K562 (cell line): ENCODE results near the gene TENM3. TPM values are rescaled to one million over a fixed set of nuclear protein-coding genes. Genes with fewer than 3 reads are reported as not detected.
A peak's percentile ranks its signal among the peaks of the same experiment; 100 is the strongest.

Experiments used
- ATAC-seq: fragments of 200-7000 bp; cut with Tn5 transposase; 3 replicates; pipeline ENCODE4 v1.9.1; 2020; ENCODE audit warnings: moderate library complexity
- BruUV-seq: library from RNA; stranded (reverse); fragments of 400-500 nt; replicated peaks from 2 replicates; lab custom pipeline; 2021; lab: Mats Ljungman, UMichigan
- CTCF ChIA-PET: fragments of 300-600 bp; formaldehyde crosslinking; extraction: SDS; loops from one replicate; lab custom pipeline; 2021; ENCODE audit warnings: low intra/inter-chr PET ratio; lab: Yijun Ruan, JAX
- POLR2A ChIA-PET: fragments of 300-600, 350-650 bp; sonication (Branson Sonifier 250); formaldehyde crosslinking; extraction: SDS; loops from one replicate; lab custom pipeline; 2021; ENCODE audit warnings: antibody characterized with exemption, inconsistent platforms; lab: Yijun Ruan, JAX
- DNase-seq, 4 experiments: peaks; one replicate each; pipeline versions ENCODE4 v3.0.0 to v3.0.0-alpha.2; 2011 to 2018; ENCODE audit warnings: low spot score in 3 of 4, mixed read lengths in 3 of 4; ENCODE audit errors: extremely low read depth in 1 of 4
- FAIRE-seq: peaks from 2 replicates; lab custom pipeline; 2011; peaks lifted over from hg19 to GRCh38; lab: Jason Lieb, UNC
- H2AFZ ChIP-seq: 2 replicates; pipeline ENCODE4 v1.6.0; 2011; ENCODE audit warnings: low read depth, low read length, control low read depth, inconsistent platforms
- H3K27ac ChIP-seq: fragments of 200-600 bp; 3 replicates; pipeline ENCODE4 v1.8.0; 2011; ENCODE audit warnings: low read depth, mild to moderate bottlenecking, control low read depth, inconsistent platforms, low read length, moderate library complexity, mixed read lengths; ENCODE audit errors: extremely low read depth
- H3K27me3 ChIP-seq, 2 experiments: fragments of 300-600 bp in 1 of 2; 2 replicates in 1 of 2; 3 replicates in 1 of 2; pipeline versions ENCODE4 v1.6.0 to v1.8.0; 2011; ENCODE audit warnings: inconsistent platforms in 2 of 2, low read length in 2 of 2, mild to moderate bottlenecking in 1 of 2, mixed read lengths in 1 of 2, moderate library complexity in 1 of 2; ENCODE audit not compliant: control insufficient read depth in 2 of 2, insufficient read depth in 2 of 2
- H3K36me3 ChIP-seq: fragments of 300-600 bp; 3 replicates; pipeline ENCODE4 v1.8.0; 2011; ENCODE audit warnings: mild to moderate bottlenecking, low read length, inconsistent platforms; ENCODE audit not compliant: control insufficient read depth, insufficient read depth
- H3K4me1 ChIP-seq, 2 experiments: fragments of 200-600 bp in 1 of 2; replicated peaks in 1 of 2; 2 replicates in 1 of 2; 3 replicates in 1 of 2; pipeline versions ENCODE4 v1.5.1 to v1.8.0; 2011; ENCODE audit warnings: inconsistent platforms in 2 of 2, low read length in 2 of 2, mild to moderate bottlenecking in 1 of 2, mixed read lengths in 1 of 2, moderate library complexity in 1 of 2; ENCODE audit not compliant: control insufficient read depth in 2 of 2, insufficient read depth in 2 of 2
- H3K4me2 ChIP-seq: 2 replicates; pipeline ENCODE4 v1.6.1; 2011; ENCODE audit warnings: low read length, control low read depth, inconsistent platforms, mixed read lengths; ENCODE audit not compliant: insufficient read depth
- H3K4me3 ChIP-seq: fragments of 200-600 bp; sonication (generic), shearing (Covaris generic); 2 replicates; pipeline ENCODE4 v1.5.1; 2016; ENCODE audit warnings: control low read depth, inconsistent platforms
- H3K79me2 ChIP-seq: fragments of 200-600 bp; 3 replicates; pipeline ENCODE4 v1.8.0; 2011; ENCODE audit warnings: low read length, inconsistent platforms; ENCODE audit not compliant: control insufficient read depth, insufficient read depth
- H3K9ac ChIP-seq, 2 experiments: 2 replicates each; pipeline versions ENCODE4 v1.6.0 to v1.6.1; 2011; ENCODE audit warnings: low read depth in 2 of 2, low read length in 2 of 2, control low read depth in 1 of 2, inconsistent platforms in 1 of 2, mild to moderate bottlenecking in 1 of 2, mixed read lengths in 1 of 2; ENCODE audit not compliant: insufficient read depth in 1 of 2
- H3K9me1 ChIP-seq: one replicate; pipeline ENCODE4 v1.6.0; 2011; ENCODE audit warnings: inconsistent platforms, mild to moderate bottlenecking, low read length, moderate library complexity; ENCODE audit not compliant: control insufficient read depth, insufficient read depth
- H3K9me3 ChIP-seq: replicated peaks from 2 replicates; pipeline ENCODE4 v1.5.1; 2011; ENCODE audit warnings: low read depth, low read length, inconsistent platforms; ENCODE audit not compliant: control insufficient read depth, insufficient read depth
- H4K20me1 ChIP-seq: replicated peaks from 2 replicates; pipeline ENCODE4 v1.6.1; 2011; ENCODE audit warnings: low read length, inconsistent platforms, mixed read lengths; ENCODE audit not compliant: control insufficient read depth, insufficient read depth
- CHCHD3 ChIP-seq: fragments of 250-450 bp; sonication (Bioruptor Pico); IDR thresholded peaks from 2 replicates; pipeline ENCODE4 v2.1.2; 2022; ENCODE audit warnings: mild to moderate bottlenecking
- ELF4 ChIP-seq: fragments of 450-650 bp; formaldehyde crosslinking; IDR thresholded peaks from 2 replicates; pipeline ENCODE4 v1.4.0; 2022; ENCODE audit warnings: missing genetic modification characterization
- FUS ChIP-seq: fragments of 200-400 bp; formaldehyde crosslinking; optimal IDR thresholded peaks from 2 replicates; pipeline ENCODE3; 2017; ENCODE audit warnings: low read depth, low read length
- LCOR ChIP-seq: sonication (generic); formaldehyde crosslinking; IDR thresholded peaks from 2 replicates; pipeline ENCODE4 v1.8.0; 2022; ENCODE audit warnings: mild to moderate bottlenecking, missing genetic modification reagents
- PCBP1 ChIP-seq: fragments of 200-400 bp; formaldehyde crosslinking; IDR thresholded peaks from 2 replicates; pipeline ENCODE4 v1.6.1; 2018; ENCODE audit warnings: mild to moderate bottlenecking, low read depth, low read length; ENCODE audit not compliant: poor library complexity, severe bottlenecking
- POLR2A ChIP-seq: fragments of 450-650 bp; conservative IDR thresholded peaks from 2 replicates; pipeline ENCODE4 v1.6.1; 2016
- POLR2G ChIP-seq: fragments of 200-400 bp; formaldehyde crosslinking; IDR thresholded peaks from 2 replicates; pipeline ENCODE4 v1.6.1; 2017; ENCODE audit warnings: low read depth, mild to moderate bottlenecking, antibody characterized with exemption, low read length, moderate library complexity
- POLR2H ChIP-seq: IDR thresholded peaks from 2 replicates; pipeline ENCODE4 v1.6.1; 2016; ENCODE audit warnings: missing genetic modification characterization, low read depth, mild to moderate bottlenecking, control low read depth, missing compliant biosample characterization, moderate library complexity
- RBFOX2 ChIP-seq: fragments of 200-400 bp; formaldehyde crosslinking; IDR thresholded peaks from 2 replicates; pipeline ENCODE4 v1.6.1; 2017; ENCODE audit warnings: low read depth, mild to moderate bottlenecking, low read length, moderate library complexity
- SRSF1 ChIP-seq: fragments of 200-400 bp; formaldehyde crosslinking; IDR thresholded peaks from 2 replicates; pipeline ENCODE4 v1.6.1; 2017; ENCODE audit warnings: mild to moderate bottlenecking, low read depth, low read length, moderate library complexity
- SRSF7 ChIP-seq: fragments of 200-400 bp; formaldehyde crosslinking; optimal IDR thresholded peaks from 2 replicates; pipeline ENCODE3; 2017; ENCODE audit warnings: mild to moderate bottlenecking, low read depth, low read length
- THRAP3 ChIP-seq: fragments of 450-650 bp; IDR thresholded peaks from 2 replicates; pipeline ENCODE4 v1.6.1; 2016; ENCODE audit warnings: mild to moderate bottlenecking, inconsistent platforms, borderline replicate concordance
- TSC22D4 ChIP-seq: fragments of 450-650 bp; IDR thresholded peaks from 2 replicates; pipeline ENCODE4 v1.6.1; 2016; ENCODE audit warnings: missing genetic modification characterization, missing biosample characterization, control low read depth
- ZNF764 ChIP-seq: fragments of 250-450 bp; sonication (Bioruptor Pico); IDR thresholded peaks from 2 replicates; pipeline ENCODE4 v1.4.0; 2020; ENCODE audit warnings: low read depth, mild to moderate bottlenecking, moderate library complexity
- WGBS: fragments of 100-300 bp; shearing (Covaris generic); methylation state at CpG from one replicate; pipeline ENCODE4 v1.1.6; 2016; ENCODE audit warnings: low coverage, mixed read lengths; ENCODE audit not compliant: insufficient coverage; ENCODE audit errors: missing lambda C conversion rate; 5-methylcytosine and 5-hydroxymethylcytosine counted together
- in situ Hi-C: fragments of 300-500 bp; cut with MboI; formaldehyde crosslinking; loops from 4 replicates; pipeline ENCODE4 v1.15.0; 2018; ENCODE audit warnings: inconsistent platforms, mixed read lengths
- intact Hi-C: fragments of 100-400 bp; cut with micrococcal nuclease; formaldehyde crosslinking; loops from 2 replicates; pipeline ENCODE4 v1.14.2; 2022
- polyA plus RNA-seq, 8 experiments: library from polyadenylated mRNA; depleted of rRNA in 4 of 8; stranded (reverse) in 5 of 8; unstranded in 3 of 8; fragments of >200 nt; fragmentation: Nextera tagmentation in 2 of 8; fragmentation: Illumina TruSeq in 1 of 8; extraction: Ambion mirVana in 2 of 8; extraction: Trizol in 1 of 8; gene quantifications; 2 replicates each; pipeline versions ENCODE4 v1.2.1 to v1.2.3, GENCODE V29; 2011 to 2014; ENCODE audit warnings: inconsistent platforms in 1 of 8, missing spikeins in 1 of 8
- total RNA-seq, 7 experiments: library from RNA; depleted of rRNA in 6 of 7; stranded (reverse); fragments of >200 nt in 6 of 7; fragmentation: Illumina TruSeq in 2 of 7; extraction: Trizol in 2 of 7; gene quantifications; 2 replicates each; pipeline versions ENCODE4 v1.2.1 to v1.2.3, GENCODE V29; 2011 to 2021; ENCODE audit warnings: low replicate concordance in 1 of 7
- TF ChIP-seq, protein P1 (sequence below): fragments of 250-450 bp; sonication (Bioruptor Pico); IDR thresholded peaks from 2 replicates; pipeline ENCODE4 v1.5.0; 2020; ENCODE audit warnings: mild to moderate bottlenecking
- TF ChIP-seq, protein P2 (sequence below): fragments of 250-450 bp; sonication (Bioruptor Pico); IDR thresholded peaks from 2 replicates; pipeline ENCODE4 v1.4.0; 2020; ENCODE audit warnings: mild to moderate bottlenecking, moderate library complexity
- TF ChIP-seq, protein P3 (sequence below): fragments of 450-650 bp; formaldehyde crosslinking; IDR thresholded peaks from 2 replicates; pipeline ENCODE4 v1.4.0; 2022; ENCODE audit warnings: missing genetic modification characterization

Gene TENM3
- total and polyA plus RNA-seq, 9 of the 15 experiments (the other 6 are each of a cell fraction or from before 2014, with no cell fraction given) = 0.01 to 0.02 TPM; not detected in 7

DNA sequence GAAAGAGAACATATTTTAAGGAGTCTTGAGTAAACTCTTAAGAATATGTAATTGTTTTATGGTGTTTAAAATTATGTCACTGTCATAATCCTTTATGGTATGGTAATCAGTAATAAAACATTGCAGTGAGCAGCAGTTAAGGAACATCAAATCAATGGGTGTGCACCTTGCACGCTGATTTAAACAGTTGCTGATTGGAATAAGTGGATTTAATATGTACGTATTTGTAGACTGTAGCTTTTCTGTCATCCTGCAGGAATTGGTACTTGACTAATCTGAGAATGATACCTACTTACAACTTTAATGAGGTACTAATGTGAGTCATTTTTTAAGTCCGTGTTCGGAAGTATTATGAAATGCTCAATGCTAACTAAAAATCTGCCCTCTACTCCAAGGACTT lies 461.7 kb downstream of the TENM3 start (continued):
- TF ChIP-seq RBFOX2 = no peak

DNA sequence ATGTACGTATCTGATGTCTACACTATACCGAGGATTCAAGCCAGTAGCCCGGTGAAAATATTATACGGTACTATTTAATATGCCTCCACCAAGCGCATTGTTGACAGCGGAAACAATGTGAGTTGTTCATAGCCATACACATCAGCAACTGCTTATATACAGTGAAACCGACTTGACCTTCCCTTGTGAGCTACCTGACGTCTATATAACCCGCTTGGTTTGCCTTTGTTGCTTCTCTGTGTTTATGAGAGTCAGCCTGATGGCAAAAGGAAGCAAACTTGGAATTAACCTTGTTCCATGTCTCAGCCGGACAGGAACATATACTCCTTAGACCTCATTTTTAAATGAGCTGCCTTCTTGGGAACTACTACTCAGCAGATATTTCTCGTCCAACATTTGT lies 462.2 kb downstream of the TENM3 start:
- ChIA-PET CTCF (no interaction called here), POLR2A (no interaction called here)
- Histone ChIP-seq H3K9me3 (no peaks in the 10 kb centered on the region), H3K9ac (no peak overlapping the region), H3K36me3 (no peaks in the 10 kb centered on the region), H3K4me2 (no peak overlapping the region), H4K20me1 (no peaks in the 10 kb centered on the region), H3K4me1 (no peaks in the 10 kb centered on the region), H3K4me3 (no peak overlapping the region), H3K9me1 (no peaks in the 10 kb centered on the region), H3K79me2 (no peaks in the 10 kb centered on the region), H2AFZ (no peak overlapping the region), H3K27me3 (no peaks in the 10 kb centered on the region; a peak in 1 of 5 replicates), H3K27ac (no peak overlapping the region)
- in situ Hi-C loops (no loop called here), intact Hi-C loops (no loop called here)
- under 1% methylated on average over 11 of the region's 11 CpGs for WGBS
- no TSS peak for BruUV-seq
- DNase-seq = no peak
- ATAC-seq = no peak
- peak; percentile 6 for FAIRE-seq
- TF ChIP-seq PCBP1 (no peak), SRSF1 (no peak), ELF4 (CRISPR knock-in tag) (no peak), TSC22D4 (tag) (no peak), POLR2A (no peak), LCOR (CRISPR knock-in tag) (no peak), THRAP3 (no peak), POLR2H (tag) (no peak), FUS (no peak), POLR2G (no peak), SRSF7 (no peak), ZNF764 (CRISPR knock-in tag) (no peak), CHCHD3 (CRISPR knock-in tag) (no peak)
- TF ChIP-seq, protein P1, sequence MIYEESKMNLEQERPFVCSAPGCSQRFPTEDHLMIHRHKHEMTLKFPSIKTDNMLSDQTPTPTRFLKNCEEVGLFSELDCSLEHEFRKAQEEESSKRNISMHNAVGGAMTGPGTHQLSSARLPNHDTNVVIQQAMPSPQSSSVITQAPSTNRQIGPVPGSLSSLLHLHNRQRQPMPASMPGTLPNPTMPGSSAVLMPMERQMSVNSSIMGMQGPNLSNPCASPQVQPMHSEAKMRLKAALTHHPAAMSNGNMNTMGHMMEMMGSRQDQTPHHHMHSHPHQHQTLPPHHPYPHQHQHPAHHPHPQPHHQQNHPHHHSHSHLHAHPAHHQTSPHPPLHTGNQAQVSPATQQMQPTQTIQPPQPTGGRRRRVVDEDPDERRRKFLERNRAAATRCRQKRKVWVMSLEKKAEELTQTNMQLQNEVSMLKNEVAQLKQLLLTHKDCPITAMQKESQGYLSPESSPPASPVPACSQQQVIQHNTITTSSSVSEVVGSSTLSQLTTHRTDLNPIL (CRISPR knock-in tag) = no peak
- TF ChIP-seq, protein P2, sequence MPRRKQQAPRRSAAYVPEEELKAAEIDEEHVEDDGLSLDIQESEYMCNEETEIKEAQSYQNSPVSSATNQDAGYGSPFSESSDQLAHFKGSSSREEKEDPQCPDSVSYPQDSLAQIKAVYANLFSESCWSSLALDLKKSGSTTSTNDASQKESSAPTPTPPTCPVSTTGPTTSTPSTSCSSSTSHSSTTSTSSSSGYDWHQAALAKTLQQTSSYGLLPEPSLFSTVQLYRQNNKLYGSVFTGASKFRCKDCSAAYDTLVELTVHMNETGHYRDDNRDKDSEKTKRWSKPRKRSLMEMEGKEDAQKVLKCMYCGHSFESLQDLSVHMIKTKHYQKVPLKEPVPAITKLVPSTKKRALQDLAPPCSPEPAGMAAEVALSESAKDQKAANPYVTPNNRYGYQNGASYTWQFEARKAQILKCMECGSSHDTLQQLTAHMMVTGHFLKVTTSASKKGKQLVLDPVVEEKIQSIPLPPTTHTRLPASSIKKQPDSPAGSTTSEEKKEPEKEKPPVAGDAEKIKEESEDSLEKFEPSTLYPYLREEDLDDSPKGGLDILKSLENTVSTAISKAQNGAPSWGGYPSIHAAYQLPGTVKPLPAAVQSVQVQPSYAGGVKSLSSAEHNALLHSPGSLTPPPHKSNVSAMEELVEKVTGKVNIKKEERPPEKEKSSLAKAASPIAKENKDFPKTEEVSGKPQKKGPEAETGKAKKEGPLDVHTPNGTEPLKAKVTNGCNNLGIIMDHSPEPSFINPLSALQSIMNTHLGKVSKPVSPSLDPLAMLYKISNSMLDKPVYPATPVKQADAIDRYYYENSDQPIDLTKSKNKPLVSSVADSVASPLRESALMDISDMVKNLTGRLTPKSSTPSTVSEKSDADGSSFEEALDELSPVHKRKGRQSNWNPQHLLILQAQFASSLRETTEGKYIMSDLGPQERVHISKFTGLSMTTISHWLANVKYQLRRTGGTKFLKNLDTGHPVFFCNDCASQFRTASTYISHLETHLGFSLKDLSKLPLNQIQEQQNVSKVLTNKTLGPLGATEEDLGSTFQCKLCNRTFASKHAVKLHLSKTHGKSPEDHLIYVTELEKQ (CRISPR knock-in tag) = no peak
- TF ChIP-seq, protein P3, sequence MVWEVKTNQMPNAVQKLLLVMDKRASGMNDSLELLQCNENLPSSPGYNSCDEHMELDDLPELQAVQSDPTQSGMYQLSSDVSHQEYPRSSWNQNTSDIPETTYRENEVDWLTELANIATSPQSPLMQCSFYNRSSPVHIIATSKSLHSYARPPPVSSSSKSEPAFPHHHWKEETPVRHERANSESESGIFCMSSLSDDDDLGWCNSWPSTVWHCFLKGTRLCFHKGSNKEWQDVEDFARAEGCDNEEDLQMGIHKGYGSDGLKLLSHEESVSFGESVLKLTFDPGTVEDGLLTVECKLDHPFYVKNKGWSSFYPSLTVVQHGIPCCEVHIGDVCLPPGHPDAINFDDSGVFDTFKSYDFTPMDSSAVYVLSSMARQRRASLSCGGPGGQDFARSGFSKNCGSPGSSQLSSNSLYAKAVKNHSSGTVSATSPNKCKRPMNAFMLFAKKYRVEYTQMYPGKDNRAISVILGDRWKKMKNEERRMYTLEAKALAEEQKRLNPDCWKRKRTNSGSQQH = no peak
